ENCODE results near the gene PRSS3.
A peak's percentile ranks its signal among the peaks of the same experiment; 100 is the strongest.
"Not testable (repeated sequence)": the region's sequence is repeated elsewhere in the genome, so short reads cannot be mapped to it uniquely, and the experiment has no call there.

PRSS3 gene

GRCh38 chr9:33818167-33818846 is 22.9 kb downstream of the PRSS3 start:
- no peak for DNase-seq (ENCODE audit: low spot score)
- H3K27ac ChIP-seq: peak overlapping the region; percentile 95
- TF ChIP-seq, protein P1, sequence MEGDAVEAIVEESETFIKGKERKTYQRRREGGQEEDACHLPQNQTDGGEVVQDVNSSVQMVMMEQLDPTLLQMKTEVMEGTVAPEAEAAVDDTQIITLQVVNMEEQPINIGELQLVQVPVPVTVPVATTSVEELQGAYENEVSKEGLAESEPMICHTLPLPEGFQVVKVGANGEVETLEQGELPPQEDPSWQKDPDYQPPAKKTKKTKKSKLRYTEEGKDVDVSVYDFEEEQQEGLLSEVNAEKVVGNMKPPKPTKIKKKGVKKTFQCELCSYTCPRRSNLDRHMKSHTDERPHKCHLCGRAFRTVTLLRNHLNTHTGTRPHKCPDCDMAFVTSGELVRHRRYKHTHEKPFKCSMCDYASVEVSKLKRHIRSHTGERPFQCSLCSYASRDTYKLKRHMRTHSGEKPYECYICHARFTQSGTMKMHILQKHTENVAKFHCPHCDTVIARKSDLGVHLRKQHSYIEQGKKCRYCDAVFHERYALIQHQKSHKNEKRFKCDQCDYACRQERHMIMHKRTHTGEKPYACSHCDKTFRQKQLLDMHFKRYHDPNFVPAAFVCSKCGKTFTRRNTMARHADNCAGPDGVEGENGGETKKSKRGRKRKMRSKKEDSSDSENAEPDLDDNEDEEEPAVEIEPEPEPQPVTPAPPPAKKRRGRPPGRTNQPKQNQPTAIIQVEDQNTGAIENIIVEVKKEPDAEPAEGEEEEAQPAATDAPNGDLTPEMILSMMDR (conservative IDR thresholded peaks at IDR 0.05; ENCODE audit: low read depth): no peak
- POLR2A ChIA-PET (ENCODE audit: low non-redundant PET): no interaction called here
- CTCF ChIA-PET: interaction anchor here (0.6 kb wide), 1 partner anchor 118 kb away, joined by 4 read pairs; no protein-coding TSS in a partner anchor

DNA sequence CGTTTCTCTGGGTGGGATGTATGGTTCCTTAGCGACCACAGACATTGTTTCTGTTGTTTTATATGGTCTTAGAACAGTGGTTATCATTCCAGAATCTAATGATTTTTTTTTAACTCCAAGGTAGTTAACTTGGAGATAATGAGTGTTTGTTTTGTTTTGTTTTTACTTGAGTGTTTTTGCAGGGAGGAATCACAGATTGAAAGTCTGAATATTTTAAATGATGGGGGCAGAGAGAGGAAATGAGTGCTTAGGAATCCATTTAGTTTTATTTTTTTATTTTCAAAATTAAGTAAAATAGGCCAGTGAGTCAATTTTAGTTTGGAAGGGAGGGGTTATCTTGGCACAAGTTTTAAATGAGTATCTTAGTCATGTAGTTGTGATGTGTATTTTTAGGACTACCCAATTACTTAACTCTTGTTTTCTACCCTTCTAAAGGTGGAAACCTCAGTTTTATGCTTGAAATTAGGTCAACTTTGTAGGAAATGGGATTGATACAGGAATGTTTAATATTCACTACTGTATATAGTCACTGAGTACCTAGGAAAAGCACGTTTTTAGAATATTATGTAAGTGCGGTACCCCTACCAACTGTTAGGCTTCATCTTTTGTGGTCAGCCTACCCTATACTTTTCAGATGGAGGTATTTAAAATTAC is 23.6 kb downstream of the PRSS3 start:
- POLR2A ChIA-PET (ENCODE audit: low non-redundant PET): no interaction called here
- H3K27ac ChIP-seq: peak overlapping the region; percentile 49; the same call in 1 of the 2 replicates
- TF ChIP-seq, protein P1 (conservative IDR thresholded peaks at IDR 0.05; ENCODE audit: low read depth): no peak
- CTCF ChIA-PET: interaction anchor here (0.6 kb wide), 2 partner anchors 65 to 117 kb away, joined by 3 to 4 read pairs; no protein-coding TSS in a partner anchor
- DNase-seq (ENCODE audit: low spot score): peak; percentile 45

DNA sequence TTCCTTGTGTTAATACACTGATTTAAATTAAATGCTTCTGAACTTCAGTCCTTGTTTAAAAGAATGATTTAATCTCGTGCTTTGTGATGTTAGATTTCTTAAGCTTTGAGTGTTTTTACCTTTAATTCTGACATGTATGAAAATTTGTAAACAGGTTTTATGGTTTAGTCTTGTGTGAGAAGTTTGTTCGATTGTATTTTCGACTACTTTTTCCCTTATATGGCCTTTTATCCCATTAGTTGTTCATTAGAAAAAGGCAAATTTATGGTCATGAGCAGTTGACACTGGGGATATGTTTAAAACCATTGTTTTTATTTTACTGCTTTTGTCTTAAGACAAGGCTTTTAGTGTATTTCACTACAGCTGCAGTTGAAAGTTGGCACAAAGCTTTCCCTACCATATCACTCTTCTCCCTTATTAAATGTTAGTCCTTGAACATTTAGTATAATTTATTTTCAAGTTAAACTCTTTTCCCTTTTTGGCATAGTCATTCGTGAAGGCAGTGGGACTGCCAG is 24.9 kb downstream of the PRSS3 start:
- no peak overlapping the region for H3K27ac ChIP-seq
- CTCF ChIA-PET: interaction anchor here (0.6 kb wide), 3 partner anchors 11 to 402 kb away, joined by 3 to 6 read pairs (median 3); no protein-coding TSS in a partner anchor
- TF ChIP-seq, protein P1 (conservative IDR thresholded peaks at IDR 0.05; ENCODE audit: low read depth): no peak
- POLR2A ChIA-PET (ENCODE audit: low non-redundant PET): no interaction called here
- no peak for DNase-seq (ENCODE audit: low spot score)

DNA sequence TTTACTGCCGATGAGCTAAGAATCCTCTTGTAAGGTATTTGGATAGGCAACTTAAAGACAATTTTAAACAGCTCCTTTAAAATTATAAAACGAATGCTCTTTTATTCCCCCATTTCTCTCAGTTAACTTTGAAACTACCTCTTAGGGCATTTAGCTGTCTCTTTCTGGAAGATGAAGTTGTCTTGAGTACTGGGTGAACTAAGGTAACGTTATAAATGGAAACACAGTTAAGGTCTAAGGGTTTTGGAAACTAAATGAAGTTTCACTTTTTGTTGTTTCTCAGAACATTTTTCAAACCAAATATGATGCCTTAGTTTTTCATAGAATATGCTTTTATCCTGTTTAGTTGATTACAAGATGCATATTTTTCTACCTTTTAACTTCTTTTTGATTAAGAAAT is 28.4 kb downstream of the PRSS3 start:
- H3K27ac ChIP-seq: no peak overlapping the region; the same call in 1 of the 2 replicates
- DNase-seq (ENCODE audit: low spot score): no peak
- TF ChIP-seq, protein P1 (conservative IDR thresholded peaks at IDR 0.05; ENCODE audit: low read depth): no peak
- CTCF ChIA-PET: interaction anchor here (1.5 kb wide), 1 partner anchor 86 kb away, joined by 4 read pairs; no protein-coding TSS in a partner anchor
- POLR2A ChIA-PET (ENCODE audit: low non-redundant PET): no interaction called here

DNA sequence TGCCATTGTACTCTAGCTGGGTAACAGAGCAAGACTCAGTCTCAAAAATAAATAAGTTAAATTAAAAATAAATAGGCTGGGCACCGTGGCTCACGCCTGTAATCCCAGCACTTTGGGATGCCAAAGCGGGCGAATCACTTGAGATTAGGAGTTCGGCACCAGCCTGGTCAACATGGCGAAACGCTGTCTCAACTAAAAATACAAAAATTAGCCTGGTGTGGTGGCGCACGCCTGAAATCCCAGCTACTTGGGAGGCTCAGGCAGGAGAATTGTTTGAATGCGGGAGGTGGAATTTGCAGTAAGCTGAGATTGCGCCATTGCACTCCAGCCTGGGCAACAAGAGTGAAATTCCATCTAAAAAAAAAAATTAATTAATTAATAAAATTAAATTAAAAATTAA is 31.9 kb downstream of the PRSS3 start:
- DNase-seq (ENCODE audit: low spot score); POLR2A ChIA-PET (ENCODE audit: low non-redundant PET): not testable (repeated sequence)
- peak overlapping the region; percentile 54 for H3K27ac ChIP-seq
- CTCF ChIA-PET: interaction anchor here (0.7 to 0.9 kb wide), 2 partner anchors 11 to 83 kb away, joined by 4 to 7 read pairs; no protein-coding TSS in a partner anchor

GRCh38 chr9:33829641-33830230 is 34.4 kb downstream of the PRSS3 start:
- POLR2A ChIA-PET (ENCODE audit: low non-redundant PET); CTCF ChIA-PET; DNase-seq (ENCODE audit: low spot score): not testable (repeated sequence)
- H3K27ac ChIP-seq: 0 out of 2 replicates have a peak overlapping the region, but pooled peaks have one; percentile 21

DNA sequence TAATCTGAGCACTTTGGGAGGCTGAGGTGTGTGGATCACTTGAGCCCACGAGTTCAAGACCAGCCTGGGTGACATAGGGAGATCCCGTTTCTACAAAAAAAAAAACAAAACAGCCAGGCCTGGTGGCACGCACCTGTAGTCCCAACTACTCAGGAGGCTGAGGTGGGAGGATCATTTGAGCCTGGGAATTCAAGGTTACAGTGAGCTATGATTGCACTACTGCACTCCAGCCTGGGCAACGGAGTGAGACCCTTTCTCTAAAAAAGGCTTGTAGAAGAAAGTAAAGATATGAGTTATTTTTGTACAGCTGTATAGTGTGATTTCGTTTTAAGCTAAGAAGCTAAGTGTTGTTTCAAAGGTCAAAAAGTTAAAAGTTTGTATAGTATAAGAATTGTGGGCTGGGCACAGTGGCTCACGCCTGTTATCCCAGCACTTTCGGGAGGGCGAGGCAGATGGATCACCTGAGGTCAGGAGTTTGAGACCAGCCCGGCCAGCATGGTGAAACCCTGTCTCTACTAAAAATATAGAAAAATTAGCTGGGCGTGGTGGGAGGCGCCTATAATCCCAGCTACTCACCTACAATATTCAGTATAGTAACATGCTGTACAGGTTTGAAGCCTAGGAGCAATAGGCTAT is 40.4 kb downstream of the PRSS3 start:
- CTCF ChIA-PET: interaction anchor here (1.0 kb wide), 1 partner anchor 16 kb away, joined by 7 read pairs; no protein-coding TSS in a partner anchor
- POLR2A ChIA-PET (ENCODE audit: low non-redundant PET): no interaction called here
- no peak for DNase-seq (ENCODE audit: low spot score)
- H3K27ac ChIP-seq: peak overlapping the region; percentile 85
- TF ChIP-seq, protein P1 (conservative IDR thresholded peaks at IDR 0.05; ENCODE audit: low read depth): no peak

- POLR2A ChIA-PET (ENCODE audit: low non-redundant PET): not testable (repeated sequence)
- CTCF ChIA-PET: interaction anchor here (1.0 kb wide), 1 partner anchor 16 kb away, joined by 7 read pairs; no protein-coding TSS in a partner anchor
- DNase-seq (ENCODE audit: low spot score): peak; percentile 48
- peak overlapping the region; percentile 85 for H3K27ac ChIP-seq
Observed at GRCh38 chr9:33836261-33836660, 40.9 kb downstream of the PRSS3 start.
